Ovary (tissue), 3 donors: Measurements from ENCODE around the gene PRLH.

Source experiments
- EP300 ChIP-seq: sonication (generic); formaldehyde crosslinking; IDR thresholded peaks from one replicate; pipeline ENCODE4 v1.6.1; 2017; ENCODE audit warnings: antibody characterized with exemption
- POLR2A ChIP-seq: fragments of 450-650 bp; IDR thresholded peaks from one replicate; pipeline ENCODE4 v1.6.1; 2017; ENCODE audit warnings: antibody characterized with exemption, mild to moderate bottlenecking, moderate library complexity
- TF ChIP-seq, protein P1 (sequence below), 3 donors: fragments of 450-650 bp in 2 of 3; fragments of 200-600 bp in 1 of 3; IDR thresholded peaks; one replicate each; pipeline versions ENCODE4 v1.5.1 to v1.8.0; 2016 to 2022; ENCODE audit warnings: antibody characterized with exemption in 3 of 3, mild to moderate bottlenecking in 1 of 3
- donor health status: DM: no; HTN: no; CAD: no.

- TF ChIP-seq, protein P1, sequence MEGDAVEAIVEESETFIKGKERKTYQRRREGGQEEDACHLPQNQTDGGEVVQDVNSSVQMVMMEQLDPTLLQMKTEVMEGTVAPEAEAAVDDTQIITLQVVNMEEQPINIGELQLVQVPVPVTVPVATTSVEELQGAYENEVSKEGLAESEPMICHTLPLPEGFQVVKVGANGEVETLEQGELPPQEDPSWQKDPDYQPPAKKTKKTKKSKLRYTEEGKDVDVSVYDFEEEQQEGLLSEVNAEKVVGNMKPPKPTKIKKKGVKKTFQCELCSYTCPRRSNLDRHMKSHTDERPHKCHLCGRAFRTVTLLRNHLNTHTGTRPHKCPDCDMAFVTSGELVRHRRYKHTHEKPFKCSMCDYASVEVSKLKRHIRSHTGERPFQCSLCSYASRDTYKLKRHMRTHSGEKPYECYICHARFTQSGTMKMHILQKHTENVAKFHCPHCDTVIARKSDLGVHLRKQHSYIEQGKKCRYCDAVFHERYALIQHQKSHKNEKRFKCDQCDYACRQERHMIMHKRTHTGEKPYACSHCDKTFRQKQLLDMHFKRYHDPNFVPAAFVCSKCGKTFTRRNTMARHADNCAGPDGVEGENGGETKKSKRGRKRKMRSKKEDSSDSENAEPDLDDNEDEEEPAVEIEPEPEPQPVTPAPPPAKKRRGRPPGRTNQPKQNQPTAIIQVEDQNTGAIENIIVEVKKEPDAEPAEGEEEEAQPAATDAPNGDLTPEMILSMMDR (IDR thresholded peaks at IDR 0.05) = no peak
- TF ChIP-seq POLR2A (no peak), EP300 (no peak)
Observed at GRCh38 chr2:237517163-237517562, 49.2 kb upstream of the PRLH start.
